GM23338 (cell line): ENCODE results near the gene NUP50. TPM values are rescaled to one million over a fixed set of nuclear protein-coding genes. Genes with fewer than 3 reads are reported as not detected.

ENCODE experiments used
- ATAC-seq: fragments of 200-7000 bp; cut with Tn5 transposase; 3 replicates; pipeline ENCODE4 v1.9.1; 2020
- DNase-seq: peaks from one replicate; pipeline ENCODE4 v3.0.0-alpha.2; 2015; ENCODE audit warnings: low spot score
- H2AFZ ChIP-seq: fragments of 200-600 bp; sonication (generic); 2 replicates; pipeline ENCODE4 v1.8.0; 2016; ENCODE audit warnings: antibody characterized with exemption, mild to moderate bottlenecking, moderate library complexity
- H3F3A ChIP-seq: fragments of 200-600 bp; sonication (generic); replicated peaks from 2 replicates; pipeline ENCODE4 v1.8.0; 2017; ENCODE audit warnings: antibody characterized with exemption, mixed run types, low read depth
- H3K27ac ChIP-seq: fragments of 200-600 bp; sonication (generic); 2 replicates; pipeline ENCODE4 v1.6.1; 2016; ENCODE audit warnings: low read depth
- H3K27me3 ChIP-seq: fragments of 200-600 bp; sonication (generic); 2 replicates; pipeline ENCODE4 v1.8.0; 2016; ENCODE audit warnings: mild to moderate bottlenecking, mixed run types, moderate library complexity; ENCODE audit not compliant: insufficient read depth
- H3K36me3 ChIP-seq: fragments of 200-600 bp; sonication (generic); 2 replicates; pipeline ENCODE4 v1.8.0; 2016; ENCODE audit warnings: mild to moderate bottlenecking; ENCODE audit not compliant: insufficient read depth
- H3K4me1 ChIP-seq: fragments of 200-600 bp; sonication (generic); 2 replicates; pipeline ENCODE4 v1.8.0; 2016; ENCODE audit warnings: mild to moderate bottlenecking, moderate library complexity; ENCODE audit not compliant: insufficient read depth
- H3K4me2 ChIP-seq: fragments of 200-600 bp; sonication (generic); 2 replicates; pipeline ENCODE4 v1.7.1; 2017; ENCODE audit warnings: mixed run types
- H3K4me3 ChIP-seq: fragments of 200-600 bp; sonication (generic); 2 replicates; pipeline ENCODE4 v1.6.1; 2016; ENCODE audit warnings: mixed run types
- H3K79me2 ChIP-seq: fragments of 200-600 bp; sonication (generic); replicated peaks from 2 replicates; pipeline ENCODE4 v1.8.0; 2017; ENCODE audit warnings: mild to moderate bottlenecking; ENCODE audit not compliant: insufficient read depth
- H3K9me2 ChIP-seq: fragments of 200-600 bp; sonication (generic); 2 replicates; pipeline ENCODE4 v1.8.0; 2017; ENCODE audit not compliant: insufficient read depth
- H4K20me1 ChIP-seq: fragments of 200-600 bp; sonication (generic); replicated peaks from 2 replicates; pipeline ENCODE4 v1.8.0; 2017; ENCODE audit warnings: mild to moderate bottlenecking; ENCODE audit not compliant: insufficient read depth
- H3K27ac Mint-ChIP-seq: 2 replicates; pipeline ENCODE4 v1.8.0; 2020; ENCODE audit warnings: inconsistent platforms, mild to moderate bottlenecking, moderate library complexity, mixed read lengths
- H3K27me3 Mint-ChIP-seq: 3 replicates; pipeline ENCODE4 v1.8.0; 2022; ENCODE audit warnings: low read depth, mild to moderate bottlenecking, moderate library complexity, mixed read lengths, inconsistent platforms; ENCODE audit not compliant: insufficient read depth, poor library complexity
- H3K36me3 Mint-ChIP-seq: 3 replicates; pipeline ENCODE4 v1.8.0; 2021; ENCODE audit warnings: low read depth, mild to moderate bottlenecking, inconsistent platforms, moderate library complexity, mixed read lengths
- H3K4me1 Mint-ChIP-seq: 3 replicates; pipeline ENCODE4 v1.8.0; 2020; ENCODE audit warnings: mild to moderate bottlenecking, inconsistent platforms, mixed read lengths
- H3K4me3 Mint-ChIP-seq: 3 replicates; pipeline ENCODE4 v1.8.0; 2021; ENCODE audit warnings: moderate library complexity, mild to moderate bottlenecking, inconsistent platforms, mixed read lengths
- H3K9me3 Mint-ChIP-seq: 3 replicates; pipeline ENCODE4 v1.8.0; 2020; ENCODE audit warnings: moderate library complexity, mild to moderate bottlenecking, inconsistent platforms, mixed read lengths
- CREB1 ChIP-seq: fragments of 250-450 bp; sonication (Bioruptor Pico); IDR thresholded peaks from 2 replicates; pipeline ENCODE4 v1.5.0; 2020; ENCODE audit warnings: low read depth, mild to moderate bottlenecking, moderate library complexity
- CTCF ChIP-seq, 2 experiments: fragments of 200-600 bp in 1 of 2; sonication (generic) in 1 of 2; conservative IDR thresholded peaks; 2 replicates each; pipeline versions ENCODE4 v1.5.1 to v1.6.1; 2016 to 2017; ENCODE audit warnings: antibody characterized with exemption in 2 of 2, low read depth in 2 of 2, mild to moderate bottlenecking in 2 of 2, moderate library complexity in 1 of 2
- EZH2 ChIP-seq: fragments of 200-600 bp; sonication (generic); IDR thresholded peaks from one replicate; pipeline ENCODE4 v1.8.0; 2017; ENCODE audit warnings: antibody characterized with exemption, mild to moderate bottlenecking, low read depth; ENCODE audit not compliant: unreplicated experiment
- EZH2phosphoT487 ChIP-seq: fragments of 200-600 bp; sonication (generic); IDR thresholded peaks from one replicate; pipeline ENCODE4 v1.8.1; 2018; ENCODE audit warnings: antibody characterized with exemption; ENCODE audit not compliant: unreplicated experiment
- JUNB ChIP-seq: IDR thresholded peaks from one replicate; pipeline ENCODE4 v1.6.1; 2016; ENCODE audit warnings: antibody characterized with exemption; ENCODE audit not compliant: unreplicated experiment
- NANOG ChIP-seq: IDR thresholded peaks from 2 replicates; pipeline ENCODE4 v1.6.1; 2016; ENCODE audit warnings: antibody characterized with exemption, borderline replicate concordance
- POLR2AphosphoS5 ChIP-seq: IDR thresholded peaks from 2 replicates; pipeline ENCODE4 v1.6.1; 2016; ENCODE audit warnings: antibody characterized with exemption, low read depth
- ZNF114 ChIP-seq: fragments of 250-450 bp; sonication (Bioruptor Pico); IDR thresholded peaks from 2 replicates; pipeline ENCODE4 v1.5.0; 2020; ENCODE audit warnings: mild to moderate bottlenecking, moderate library complexity
- polyA plus RNA-seq: library from polyadenylated mRNA; unstranded; fragments of >200 nt; fragmentation: Nextera tagmentation; extraction: Ambion mirVana; gene quantifications from 2 replicates; pipeline ENCODE4 v1.2.1, GENCODE V29; 2016
- total RNA-seq: library from RNA; depleted of rRNA; stranded (reverse); fragments of >200 nt; shearing (Covaris generic); gene quantifications from 2 replicates; pipeline ENCODE4 v1.2.3, GENCODE V29; 2014

The NUP50 gene
- total and polyA plus RNA-seq, 2 experiments from 2014 or later = 45.9 to 96.6 TPM

- TF ChIP-seq CTCF (conservative IDR thresholded peaks at IDR 0.05; ENCODE audit: low read depth in 2 of 2) (no peak), EZH2 (no peak), NANOG (no peak)
These were observed 22.2 kb downstream of the NUP50 start (continued) for GRCh38 chr22:45185718-45186514.

- Histone ChIP-seq H3K4me3 (no peak overlapping the region), H3F3A (0 out of 2 replicates have a peak, but pooled peaks cover 3% of the 10 kb centered on the region), H3K9me2 (no peaks in the 10 kb centered on the region), H3K27me3 (no peaks in the 10 kb centered on the region), H3K27ac (no peak overlapping the region), H4K20me1 (peaks cover 8% of the 10 kb centered on the region; the same call in 1 of the 2 replicates), H3K79me2 (no peaks in the 10 kb centered on the region), H2AFZ (no peak overlapping the region), H3K4me2 (no peak overlapping the region), H3K4me1 (peaks cover 5% of the 10 kb centered on the region; the same call in 1 of the 2 replicates), H3K36me3 (peaks cover 13% of the 10 kb centered on the region; the same call in 1 of the 2 replicates)
- ATAC-seq (no peak), DNase-seq (no peak)
- H3K9me3 Mint-ChIP-seq = no peaks in the 10 kb centered on the region
- 0 out of 2 replicates have a peak overlapping the region, but pooled peaks have one; percentile 32 for H3K27ac Mint-ChIP-seq
- H3K27me3 Mint-ChIP-seq = peaks cover 4% of the 10 kb centered on the region
- H3K4me3 Mint-ChIP-seq = no peak overlapping the region
- peaks cover 33% of the 10 kb centered on the region for H3K4me1 Mint-ChIP-seq
- TF ChIP-seq POLR2AphosphoS5 = no peak
- peaks cover 38% of the 10 kb centered on the region for H3K36me3 Mint-ChIP-seq
These were observed 24.2 kb downstream of the NUP50 start for GRCh38 chr22:45187891-45188290.

- Histone ChIP-seq H4K20me1 (peaks cover 8% of the 10 kb centered on the region; the same call in 1 of the 2 replicates), H3K9me2 (no peaks in the 10 kb centered on the region), H3K27ac (peak overlapping the region; percentile 53; the same call in 1 of the 2 replicates), H3K4me1 (peaks cover 8% of the 10 kb centered on the region; the same call in 1 of the 2 replicates), H2AFZ (no peak overlapping the region), H3K79me2 (no peaks in the 10 kb centered on the region), H3K36me3 (0 out of 2 replicates have a peak, but pooled peaks cover 6% of the 10 kb centered on the region), H3F3A (0 out of 2 replicates have a peak, but pooled peaks cover 3% of the 10 kb centered on the region), H3K4me3 (no peak overlapping the region), H3K4me2 (no peak overlapping the region), H3K27me3 (no peaks in the 10 kb centered on the region)
- peaks cover 33% of the 10 kb centered on the region for H3K4me1 Mint-ChIP-seq
- peaks cover 4% of the 10 kb centered on the region for H3K27me3 Mint-ChIP-seq
- H3K36me3 Mint-ChIP-seq = peaks cover 30% of the 10 kb centered on the region
- no peak for DNase-seq
- no peak for ATAC-seq
- H3K27ac Mint-ChIP-seq = peak overlapping the region; percentile 38; the same call in 1 of the 2 replicates
- H3K4me3 Mint-ChIP-seq = no peak overlapping the region
- no peaks in the 10 kb centered on the region for H3K9me3 Mint-ChIP-seq
- TF ChIP-seq CREB1 (CRISPR knock-in tag) = no peak
- TF ChIP-seq CTCF (conservative IDR thresholded peaks at IDR 0.05; ENCODE audit: low read depth in 2 of 2) = no peak
- TF ChIP-seq ZNF114 (CRISPR knock-in tag) = no peak
- no peak for TF ChIP-seq JUNB
- TF ChIP-seq EZH2phosphoT487 = no peak
- TF ChIP-seq NANOG = no peak
- TF ChIP-seq POLR2AphosphoS5 = no peak
These were observed 25.1 kb downstream of the NUP50 start for GRCh38 chr22:45188779-45189178.
